K562 (cell line): ENCODE results near the gene MRPS33. TPM values are rescaled to one million over a fixed set of nuclear protein-coding genes. Genes with fewer than 3 reads are reported as not detected.
A peak's percentile ranks its signal among the peaks of the same experiment; 100 is the strongest.

Experiments
- ATAC-seq: fragments of 200-7000 bp; cut with Tn5 transposase; 3 replicates; pipeline ENCODE4 v1.9.1; 2020; ENCODE audit warnings: moderate library complexity
- BruUV-seq: library from RNA; stranded (reverse); fragments of 400-500 nt; replicated peaks from 2 replicates; lab custom pipeline; 2021; lab: Mats Ljungman, UMichigan
- CTCF ChIA-PET: fragments of 300-600 bp; formaldehyde crosslinking; extraction: SDS; loops from one replicate; lab custom pipeline; 2021; ENCODE audit warnings: low intra/inter-chr PET ratio; lab: Yijun Ruan, JAX
- POLR2A ChIA-PET: fragments of 300-600, 350-650 bp; sonication (Branson Sonifier 250); formaldehyde crosslinking; extraction: SDS; loops from one replicate; lab custom pipeline; 2021; ENCODE audit warnings: antibody characterized with exemption, inconsistent platforms; lab: Yijun Ruan, JAX
- DNase-seq, 4 experiments: peaks; one replicate each; pipeline versions ENCODE4 v3.0.0 to v3.0.0-alpha.2; 2011 to 2018; ENCODE audit warnings: low spot score in 3 of 4, mixed read lengths in 3 of 4; ENCODE audit errors: extremely low read depth in 1 of 4
- FAIRE-seq: peaks from 2 replicates; lab custom pipeline; 2011; peaks lifted over from hg19 to GRCh38; lab: Jason Lieb, UNC
- H2AFZ ChIP-seq: 2 replicates; pipeline ENCODE4 v1.6.0; 2011; ENCODE audit warnings: low read depth, low read length, control low read depth, inconsistent platforms
- H3K27ac ChIP-seq: fragments of 200-600 bp; 3 replicates; pipeline ENCODE4 v1.8.0; 2011; ENCODE audit warnings: low read depth, mild to moderate bottlenecking, control low read depth, inconsistent platforms, low read length, moderate library complexity, mixed read lengths; ENCODE audit errors: extremely low read depth
- H3K27me3 ChIP-seq, 2 experiments: fragments of 300-600 bp in 1 of 2; 2 replicates in 1 of 2; 3 replicates in 1 of 2; pipeline versions ENCODE4 v1.6.0 to v1.8.0; 2011; ENCODE audit warnings: inconsistent platforms in 2 of 2, low read length in 2 of 2, mild to moderate bottlenecking in 1 of 2, mixed read lengths in 1 of 2, moderate library complexity in 1 of 2; ENCODE audit not compliant: control insufficient read depth in 2 of 2, insufficient read depth in 2 of 2
- H3K36me3 ChIP-seq: fragments of 300-600 bp; 3 replicates; pipeline ENCODE4 v1.8.0; 2011; ENCODE audit warnings: mild to moderate bottlenecking, low read length, inconsistent platforms; ENCODE audit not compliant: control insufficient read depth, insufficient read depth
- H3K4me1 ChIP-seq, 2 experiments: fragments of 200-600 bp in 1 of 2; replicated peaks in 1 of 2; 2 replicates in 1 of 2; 3 replicates in 1 of 2; pipeline versions ENCODE4 v1.5.1 to v1.8.0; 2011; ENCODE audit warnings: inconsistent platforms in 2 of 2, low read length in 2 of 2, mild to moderate bottlenecking in 1 of 2, mixed read lengths in 1 of 2, moderate library complexity in 1 of 2; ENCODE audit not compliant: control insufficient read depth in 2 of 2, insufficient read depth in 2 of 2
- H3K4me2 ChIP-seq: 2 replicates; pipeline ENCODE4 v1.6.1; 2011; ENCODE audit warnings: low read length, control low read depth, inconsistent platforms, mixed read lengths; ENCODE audit not compliant: insufficient read depth
- H3K4me3 ChIP-seq: fragments of 200-600 bp; sonication (generic), shearing (Covaris generic); 2 replicates; pipeline ENCODE4 v1.5.1; 2016; ENCODE audit warnings: control low read depth, inconsistent platforms
- H3K79me2 ChIP-seq: fragments of 200-600 bp; 3 replicates; pipeline ENCODE4 v1.8.0; 2011; ENCODE audit warnings: low read length, inconsistent platforms; ENCODE audit not compliant: control insufficient read depth, insufficient read depth
- H3K9ac ChIP-seq, 2 experiments: 2 replicates each; pipeline versions ENCODE4 v1.6.0 to v1.6.1; 2011; ENCODE audit warnings: low read depth in 2 of 2, low read length in 2 of 2, control low read depth in 1 of 2, inconsistent platforms in 1 of 2, mild to moderate bottlenecking in 1 of 2, mixed read lengths in 1 of 2; ENCODE audit not compliant: insufficient read depth in 1 of 2
- H3K9me1 ChIP-seq: one replicate; pipeline ENCODE4 v1.6.0; 2011; ENCODE audit warnings: inconsistent platforms, mild to moderate bottlenecking, low read length, moderate library complexity; ENCODE audit not compliant: control insufficient read depth, insufficient read depth
- H3K9me3 ChIP-seq: replicated peaks from 2 replicates; pipeline ENCODE4 v1.5.1; 2011; ENCODE audit warnings: low read depth, low read length, inconsistent platforms; ENCODE audit not compliant: control insufficient read depth, insufficient read depth
- H4K20me1 ChIP-seq: replicated peaks from 2 replicates; pipeline ENCODE4 v1.6.1; 2011; ENCODE audit warnings: low read length, inconsistent platforms, mixed read lengths; ENCODE audit not compliant: control insufficient read depth, insufficient read depth
- HDAC6 ChIP-seq: IDR thresholded peaks from 2 replicates; pipeline ENCODE4 v1.6.1; 2012; ENCODE audit warnings: low read depth, mild to moderate bottlenecking, control low read depth, inconsistent platforms, low read length, moderate library complexity
- HDAC8 ChIP-seq: fragments of 450-650 bp; IDR thresholded peaks from 2 replicates; pipeline ENCODE4 v1.6.1; 2016; ENCODE audit warnings: mild to moderate bottlenecking, missing genetic modification characterization, moderate library complexity, missing compliant biosample characterization
- HNRNPL ChIP-seq: fragments of 200-400 bp; formaldehyde crosslinking; IDR thresholded peaks from 2 replicates; pipeline ENCODE4 v1.6.1; 2017; ENCODE audit warnings: low read depth, mild to moderate bottlenecking, low read length
- KAT7 ChIP-seq: sonication (generic); formaldehyde crosslinking; IDR thresholded peaks from 2 replicates; pipeline ENCODE4 v1.8.0; 2022; ENCODE audit warnings: missing genetic modification reagents, mild to moderate bottlenecking, borderline replicate concordance
- NR2C2 ChIP-seq, 2 experiments: fragments of 200-800 bp in 1 of 2; sonication (Bioruptor generic) in 1 of 2; sonication (generic) in 1 of 2; formaldehyde crosslinking in 1 of 2; IDR thresholded peaks; 2 replicates each; pipeline versions ENCODE4 v1.6.1 to v1.8.0; 2016 to 2022; ENCODE audit warnings: mild to moderate bottlenecking in 1 of 2, missing compliant biosample characterization in 1 of 2, missing genetic modification characterization in 1 of 2, missing genetic modification reagents in 1 of 2
- POLR2AphosphoS5 ChIP-seq: IDR thresholded peaks from 2 replicates; pipeline ENCODE4 v1.6.1; 2011; ENCODE audit warnings: mild to moderate bottlenecking, low read depth, low read length, moderate library complexity; ENCODE audit not compliant: control insufficient read depth, insufficient read depth
- ZC3H8 ChIP-seq: fragments of 450-650 bp; IDR thresholded peaks from 2 replicates; pipeline ENCODE4 v1.6.1; 2017
- ZNF75A ChIP-seq: fragments of 450-650 bp; formaldehyde crosslinking; IDR thresholded peaks from 2 replicates; pipeline ENCODE4 v1.4.0; 2020; ENCODE audit warnings: mild to moderate bottlenecking
- WGBS: fragments of 100-300 bp; shearing (Covaris generic); methylation state at CpG from one replicate; pipeline ENCODE4 v1.1.6; 2016; ENCODE audit warnings: low coverage, mixed read lengths; ENCODE audit not compliant: insufficient coverage; ENCODE audit errors: missing lambda C conversion rate; 5-methylcytosine and 5-hydroxymethylcytosine counted together
- in situ Hi-C: fragments of 300-500 bp; cut with MboI; formaldehyde crosslinking; loops from 4 replicates; pipeline ENCODE4 v1.15.0; 2018; ENCODE audit warnings: inconsistent platforms, mixed read lengths
- intact Hi-C: fragments of 100-400 bp; cut with micrococcal nuclease; formaldehyde crosslinking; loops from 2 replicates; pipeline ENCODE4 v1.14.2; 2022
- polyA plus RNA-seq, 8 experiments: library from polyadenylated mRNA; depleted of rRNA in 4 of 8; stranded (reverse) in 5 of 8; unstranded in 3 of 8; fragments of >200 nt; fragmentation: Nextera tagmentation in 2 of 8; fragmentation: Illumina TruSeq in 1 of 8; extraction: Ambion mirVana in 2 of 8; extraction: Trizol in 1 of 8; gene quantifications; 2 replicates each; pipeline versions ENCODE4 v1.2.1 to v1.2.3, GENCODE V29; 2011 to 2014; ENCODE audit warnings: inconsistent platforms in 1 of 8, missing spikeins in 1 of 8
- total RNA-seq, 7 experiments: library from RNA; depleted of rRNA in 6 of 7; stranded (reverse); fragments of >200 nt in 6 of 7; fragmentation: Illumina TruSeq in 2 of 7; extraction: Trizol in 2 of 7; gene quantifications; 2 replicates each; pipeline versions ENCODE4 v1.2.1 to v1.2.3, GENCODE V29; 2011 to 2021; ENCODE audit warnings: low replicate concordance in 1 of 7

Gene MRPS33
- total and polyA plus RNA-seq, 9 of the 15 experiments (the other 6 are each of a cell fraction or from before 2014, with no cell fraction given), result 81.1 to 442 (median 149) TPM

DNA sequence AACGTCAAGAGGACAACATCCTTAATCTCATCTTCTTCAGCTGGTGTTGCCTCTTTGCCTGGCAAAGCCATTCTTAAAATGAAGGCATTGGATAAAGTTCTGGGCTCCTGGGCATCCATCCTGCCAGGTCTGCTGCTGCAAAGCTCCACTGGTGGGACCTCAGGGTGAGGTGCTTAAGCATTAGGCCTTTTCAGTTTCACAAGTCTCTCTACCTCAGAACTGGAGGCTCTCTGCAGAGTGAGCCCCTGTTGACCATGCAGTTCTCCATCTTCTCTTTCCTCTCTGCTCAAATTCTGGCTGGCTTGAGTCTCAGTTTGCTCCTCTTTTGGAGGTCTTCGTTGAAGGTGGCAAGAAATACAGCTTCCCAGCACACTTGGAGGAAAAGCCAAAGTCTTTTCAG is 47.3 kb downstream of the MRPS33 start:
- Histone ChIP-seq H3K4me3 (no peak overlapping the region), H3K4me1 (no peaks in the 10 kb centered on the region), H3K36me3 (no peaks in the 10 kb centered on the region), H3K9me3 (no peaks in the 10 kb centered on the region), H4K20me1 (no peaks in the 10 kb centered on the region), H3K27ac (no peak overlapping the region), H3K79me2 (no peaks in the 10 kb centered on the region), H3K9ac (no peak overlapping the region)
- POLR2A ChIA-PET, result interaction anchor here (1.2 kb wide), 1 partner anchor 15 kb away, joined by 3 read pairs; no protein-coding TSS in a partner anchor
- intact Hi-C loops, result no loop called here
- ATAC-seq, result no peak
- no TSS peak for BruUV-seq
- TF ChIP-seq HDAC6, result 0 out of 2 replicates have a peak, but pooled peaks have one; percentile 47
- no peak for TF ChIP-seq HDAC8 (tag)
- TF ChIP-seq, all 486 proteins: peak for 1
- Histone ChIP-seq H3K9me1 (no peaks in the 10 kb centered on the region), H3K27me3 (peaks cover 10 to 16% of the 10 kb centered on the region in 2 experiments; a peak in 3 of 5 replicates), H2AFZ (no peak overlapping the region), H3K4me2 (no peak overlapping the region)
- no peak for DNase-seq
- 3% methylated on average over 2 of the region's 2 CpGs for WGBS
- in situ Hi-C loops, result no loop called here
- FAIRE-seq, result no peak
- CTCF ChIA-PET, result no interaction called here

- no peak for FAIRE-seq
- Histone ChIP-seq H3K36me3 (no peaks in the 10 kb centered on the region), H3K27me3 (peaks cover 10 to 16% of the 10 kb centered on the region in 2 experiments; a peak in 3 of 5 replicates), H3K27ac (no peak overlapping the region), H3K79me2 (no peaks in the 10 kb centered on the region), H3K4me2 (no peak overlapping the region), H3K9me3 (no peaks in the 10 kb centered on the region), H3K9me1 (no peaks in the 10 kb centered on the region), H3K9ac (no peak overlapping the region), H3K4me3 (no peak overlapping the region), H4K20me1 (no peaks in the 10 kb centered on the region), H3K4me1 (no peaks in the 10 kb centered on the region), H2AFZ (no peak overlapping the region)
- no peak for DNase-seq
- ChIA-PET POLR2A (interaction anchor here (1.0 to 1.2 kb wide), 3 partner anchors 8 to 16 kb away, joined by 3 to 5 read pairs (median 3); no protein-coding TSS in a partner anchor), CTCF (no interaction called here)
- ATAC-seq, result no peak
- no peak for TF ChIP-seq ZNF75A
- no peak for TF ChIP-seq POLR2AphosphoS5
- TF ChIP-seq HNRNPL, result no peak
- TF ChIP-seq KAT7 (CRISPR knock-in tag), result no peak
- TF ChIP-seq ZC3H8, result no peak
- no peak for TF ChIP-seq NR2C2 (CRISPR knock-in tag; IDR thresholded peaks at IDR 0.05)
- no peak for TF ChIP-seq NR2C2 (tag; IDR thresholded peaks at IDR 0.05)
- BruUV-seq, result no TSS peak
- 3% methylated on average over 5 of the region's 5 CpGs for WGBS
- in situ Hi-C loops (no loop called here), intact Hi-C loops (no loop called here)
These were observed 48.1 kb downstream of the MRPS33 start for GRCh38 chr7:140966561-140967233.
